ENCODE measurements around the gene FSCN2. TPM values are rescaled to one million over a fixed set of nuclear protein-coding genes. Genes with fewer than 3 reads are reported as not detected.
A peak's percentile ranks its signal among the peaks of the same experiment; 100 is the strongest.

Gene FSCN2
- total RNA-seq, 1 donor from 2014 or later: 5.6 TPM

GRCh38 chr17:81494626-81495377 lies 33.4 kb upstream of the FSCN2 start:
- Histone ChIP-seq H3K79me2 (ENCODE audit: insufficient read depth, low read length) (no peaks in the 10 kb centered on the region), H4K20me1 (ENCODE audit: insufficient read depth, low read length) (no peaks in the 10 kb centered on the region), H3K9me3 (ENCODE audit: insufficient read depth, low read depth, low read length) (no peaks in the 10 kb centered on the region), H3K4me3 (ENCODE audit: insufficient read depth, low read depth, low read length) (no peak overlapping the region), H3K4me2 (ENCODE audit: low read length) (no peak overlapping the region), H3K9ac (ENCODE audit: low read length) (no peak overlapping the region), H3K36me3 (ENCODE audit: insufficient read depth, low read length) (no peaks in the 10 kb centered on the region), H2AFZ (ENCODE audit: low read depth, low read length) (no peak overlapping the region), H3K4me1 (ENCODE audit: insufficient read depth, low read length) (peaks cover 3% of the 10 kb centered on the region), H3K27ac (ENCODE audit: low read depth, low read length) (no peak overlapping the region), H3K27me3 (ENCODE audit: insufficient read depth, low read length) (peaks cover 14% of the 10 kb centered on the region)
- H3K4me1 Mint-ChIP-seq (ENCODE audit: low read depth, unreplicated experiment): peaks cover under 1% of the 10 kb centered on the region
- no peaks in the 10 kb centered on the region for H3K36me3 Mint-ChIP-seq (ENCODE audit: low read depth, unreplicated experiment)
- H3K27ac Mint-ChIP-seq (ENCODE audit: unreplicated experiment): peak overlapping the region; percentile 23
- FAIRE-seq: no peak
- no peak for TF ChIP-seq CTCF (IDR thresholded peaks at IDR 0.05; ENCODE audit: insufficient read depth, low read depth, low read length)
- TF ChIP-seq EZH2 (IDR thresholded peaks at IDR 0.05; ENCODE audit: insufficient read depth, low read length): no peak
- no peak overlapping the region for H3K4me3 Mint-ChIP-seq (ENCODE audit: unreplicated experiment)
- DNase-seq (ENCODE audit: low read depth): no peak
- no peaks in the 10 kb centered on the region for H3K9me3 Mint-ChIP-seq (ENCODE audit: unreplicated experiment)
- peaks cover 39% of the 10 kb centered on the region for H3K27me3 Mint-ChIP-seq (ENCODE audit: low read depth, unreplicated experiment)

DNA sequence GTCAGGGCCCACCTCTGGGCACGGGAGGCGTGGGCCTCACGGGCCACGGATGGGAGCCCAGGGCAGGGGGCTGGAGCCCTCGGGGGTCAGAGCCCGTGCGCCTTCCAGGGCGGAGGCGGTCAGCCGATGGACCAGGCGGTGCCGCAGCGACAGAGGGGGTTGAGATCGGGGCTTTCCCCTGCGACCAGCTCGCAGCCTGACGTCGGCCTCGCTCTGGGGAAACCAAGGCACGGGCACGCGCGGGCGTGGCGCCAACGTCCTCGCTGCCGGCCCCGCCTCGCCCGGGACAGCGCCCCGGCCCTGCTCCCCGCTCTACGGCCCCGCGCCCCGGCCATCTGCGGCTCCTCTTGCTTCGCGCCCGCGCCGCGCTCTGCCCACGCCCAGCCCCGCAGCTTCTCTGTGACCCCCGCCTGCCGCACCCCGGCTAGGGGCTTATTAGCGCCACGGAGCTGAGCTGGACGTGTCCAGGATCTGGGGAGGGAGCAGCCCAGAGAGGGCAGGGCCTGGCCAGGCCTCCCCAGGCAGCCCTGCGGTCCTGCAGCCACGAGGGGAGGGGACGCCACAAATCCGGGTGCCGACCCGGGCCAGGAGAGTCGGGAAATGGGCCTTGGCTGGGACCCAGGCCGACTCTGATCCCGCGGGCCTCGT lies 29.1 kb upstream of the FSCN2 start:
- no peaks in the 10 kb centered on the region for H3K9me3 Mint-ChIP-seq (ENCODE audit: unreplicated experiment)
- TF ChIP-seq CTCF (IDR thresholded peaks at IDR 0.05; ENCODE audit: insufficient read depth, low read depth, low read length) (no peak), EZH2 (IDR thresholded peaks at IDR 0.05; ENCODE audit: insufficient read depth, low read length) (no peak)
- no peak for DNase-seq (ENCODE audit: low read depth)

GRCh38 chr17:81499601-81499970 lies 28.6 kb upstream of the FSCN2 start:
- Histone ChIP-seq H2AFZ (ENCODE audit: low read depth, low read length) (no peak overlapping the region), H3K4me1 (ENCODE audit: insufficient read depth, low read length) (peaks cover 7% of the 10 kb centered on the region), H3K9ac (ENCODE audit: low read length) (no peak overlapping the region), H3K27me3 (ENCODE audit: insufficient read depth, low read length) (peaks cover 4% of the 10 kb centered on the region), H3K79me2 (ENCODE audit: insufficient read depth, low read length) (no peaks in the 10 kb centered on the region), H4K20me1 (ENCODE audit: insufficient read depth, low read length) (no peaks in the 10 kb centered on the region), H3K4me2 (ENCODE audit: low read length) (peak overlapping the region; percentile 18), H3K27ac (ENCODE audit: low read depth, low read length) (no peak overlapping the region), H3K4me3 (ENCODE audit: insufficient read depth, low read depth, low read length) (no peak overlapping the region), H3K9me3 (ENCODE audit: insufficient read depth, low read depth, low read length) (no peaks in the 10 kb centered on the region), H3K36me3 (ENCODE audit: insufficient read depth, low read length) (no peaks in the 10 kb centered on the region)
- no peak for DNase-seq (ENCODE audit: low read depth)
- Mint-ChIP-seq H3K27ac (ENCODE audit: unreplicated experiment) (no peak overlapping the region), H3K4me3 (ENCODE audit: unreplicated experiment) (no peak overlapping the region), H3K4me1 (ENCODE audit: low read depth, unreplicated experiment) (peaks cover 5% of the 10 kb centered on the region), H3K9me3 (ENCODE audit: unreplicated experiment) (no peaks in the 10 kb centered on the region), H3K36me3 (ENCODE audit: low read depth, unreplicated experiment) (no peaks in the 10 kb centered on the region), H3K27me3 (ENCODE audit: low read depth, unreplicated experiment) (peaks cover 10% of the 10 kb centered on the region)
- TF ChIP-seq CTCF (IDR thresholded peaks at IDR 0.05; ENCODE audit: insufficient read depth, low read depth, low read length): no peak
- TF ChIP-seq EZH2 (IDR thresholded peaks at IDR 0.05; ENCODE audit: insufficient read depth, low read length): no peak
- FAIRE-seq: no peak

More for the DNA sequence above, 29.1 kb upstream of the FSCN2 start:
- Mint-ChIP-seq H3K4me3 (ENCODE audit: unreplicated experiment) (no peak overlapping the region), H3K4me1 (ENCODE audit: low read depth, unreplicated experiment) (peaks cover 5% of the 10 kb centered on the region), H3K27me3 (ENCODE audit: low read depth, unreplicated experiment) (peaks cover 14% of the 10 kb centered on the region), H3K36me3 (ENCODE audit: low read depth, unreplicated experiment) (no peaks in the 10 kb centered on the region), H3K27ac (ENCODE audit: unreplicated experiment) (no peak overlapping the region)
- Histone ChIP-seq H3K4me3 (ENCODE audit: insufficient read depth, low read depth, low read length) (no peak overlapping the region), H3K9me3 (ENCODE audit: insufficient read depth, low read depth, low read length) (no peaks in the 10 kb centered on the region), H2AFZ (ENCODE audit: low read depth, low read length) (no peak overlapping the region), H3K4me2 (ENCODE audit: low read length) (no peak overlapping the region), H3K79me2 (ENCODE audit: insufficient read depth, low read length) (no peaks in the 10 kb centered on the region), H3K27me3 (ENCODE audit: insufficient read depth, low read length) (peaks cover 7% of the 10 kb centered on the region), H3K9ac (ENCODE audit: low read length) (no peak overlapping the region), H4K20me1 (ENCODE audit: insufficient read depth, low read length) (no peaks in the 10 kb centered on the region), H3K27ac (ENCODE audit: low read depth, low read length) (no peak overlapping the region), H3K4me1 (ENCODE audit: insufficient read depth, low read length) (peaks cover 7% of the 10 kb centered on the region), H3K36me3 (ENCODE audit: insufficient read depth, low read length) (no peaks in the 10 kb centered on the region)
- no peak for FAIRE-seq

All from astrocyte (in vitro differentiated cells and primary cell).